ENCODE results near the gene THSD8. TPM values are rescaled to one million over a fixed set of nuclear protein-coding genes. Genes with fewer than 3 reads are reported as not detected.
"Not testable (repeated sequence)": the region's sequence is repeated elsewhere in the genome, so short reads cannot be mapped to it uniquely, and the experiment has no call there.

THSD8 gene
- total and polyA plus RNA-seq, 3 donors from 2014 or later = 3.0 to 27.9 (median 14.0) TPM

GRCh38 chr19:12804051-12804450 is 2.2 kb downstream of the THSD8 start:
- Histone ChIP-seq H3K9me3 (no peaks in the 10 kb centered on the region), H3K4me1 (peaks cover 17% of the 10 kb centered on the region), H3K27ac (no peak overlapping the region), H3K36me3 (ENCODE audit: low read depth, missing control alignments) (no peaks in the 10 kb centered on the region), H3K4me3 (no peak overlapping the region), H3K27me3 (no peaks in the 10 kb centered on the region)
- 62 to 74% methylated on average over 12 to 26 of the region's 26 CpGs for WGBS, 2 donors
- intact Hi-C loops (cut with DNase I; ENCODE audit: low total_unique reads) = no loop called here
- DNase-seq = no peak
- no peak for TF ChIP-seq POLR2A (IDR thresholded peaks at IDR 0.05)
- TF ChIP-seq CTCF (IDR thresholded peaks at IDR 0.05) = no peak

GRCh38 chr19:12806242-12807081 is 4.6 kb downstream of the THSD8 start, which contains the start of gene RNASEH2A:
Gene RNASEH2A, plus strand, starts transcription at chr19:12806584. Its CDS starts 90 bp downstream, at chr19:12806674.
- Histone ChIP-seq H3K36me3 (ENCODE audit: low read depth, missing control alignments) (no peaks in the 10 kb centered on the region), H3K4me3 (peak within 1 kb of the TSS; percentile 49 to 70), H3K9me3 (no peaks in the 10 kb centered on the region), H3K27ac (no peak within 1 kb of the TSS), H3K27me3 (no peaks in the 10 kb centered on the region), H3K4me1 (peaks cover 7% of the 10 kb centered on the region)
- DNase-seq = peak; percentile 94
- intact Hi-C loops (cut with DNase I; ENCODE audit: low total_unique reads) = no loop called here
- TF ChIP-seq POLR2A (IDR thresholded peaks at IDR 0.05) = no peak
- no peak for TF ChIP-seq CTCF (IDR thresholded peaks at IDR 0.05)
- WGBS, 2 donors = 4 to 12% methylated on average over 13 to 66 of the region's 66 CpGs

GRCh38 chr19:12815088-12815487 is 13.2 kb downstream of the THSD8 start:
- Histone ChIP-seq H3K27ac (no peak overlapping the region), H3K9me3 (no peaks in the 10 kb centered on the region), H3K4me1 (no peaks in the 10 kb centered on the region), H3K27me3 (no peaks in the 10 kb centered on the region), H3K4me3 (no peak overlapping the region), H3K36me3 (ENCODE audit: low read depth, missing control alignments) (no peaks in the 10 kb centered on the region)
- 91 to 97% methylated on average over 7 of the region's 7 CpGs for WGBS, 2 donors
- DNase-seq = no peak
- no peak for TF ChIP-seq CTCF (IDR thresholded peaks at IDR 0.05)
- no peak for TF ChIP-seq POLR2A (IDR thresholded peaks at IDR 0.05)
- intact Hi-C loops (cut with DNase I; ENCODE audit: low total_unique reads) = no loop called here

GRCh38 chr19:12817188-12817587 is 15.3 kb downstream of the THSD8 start:
- H3K36me3 ChIP-seq (ENCODE audit: low read depth, missing control alignments); H3K27ac ChIP-seq; H3K4me3 ChIP-seq; intact Hi-C loops (cut with DNase I; ENCODE audit: low total_unique reads); DNase-seq; H3K9me3 ChIP-seq; H3K4me1 ChIP-seq; H3K27me3 ChIP-seq: not testable (repeated sequence)
- 90 to 95% methylated on average over 6 of the region's 6 CpGs for WGBS, 2 donors

GRCh38 chr19:12817810-12818209 is 15.9 kb downstream of the THSD8 start:
- H3K4me3 ChIP-seq; DNase-seq; H3K27me3 ChIP-seq; H3K9me3 ChIP-seq; H3K36me3 ChIP-seq (ENCODE audit: low read depth, missing control alignments); H3K4me1 ChIP-seq; H3K27ac ChIP-seq; intact Hi-C loops (cut with DNase I; ENCODE audit: low total_unique reads): not testable (repeated sequence)
- 91 to 94% methylated on average over 11 of the region's 11 CpGs for WGBS, 2 donors

- no peaks in the 10 kb centered on the region for H3K27me3 ChIP-seq
- TF ChIP-seq CTCF (IDR thresholded peaks at IDR 0.05) (no peak), POLR2A (IDR thresholded peaks at IDR 0.05) (no peak)
- H3K4me3 ChIP-seq = no peak overlapping the region
- no peaks in the 10 kb centered on the region for H3K36me3 ChIP-seq (ENCODE audit: low read depth, missing control alignments)
- H3K9me3 ChIP-seq = no peaks in the 10 kb centered on the region
- intact Hi-C loops (cut with DNase I; ENCODE audit: low total_unique reads) = no loop called here
- no peaks in the 10 kb centered on the region for H3K4me1 ChIP-seq
- DNase-seq = no peak
- 94 to 97% methylated on average over 2 of the region's 2 CpGs for WGBS, 2 donors
- H3K27ac ChIP-seq = no peak overlapping the region
Observed at GRCh38 chr19:12821761-12822160, 19.9 kb downstream of the THSD8 start.

Data from testis (tissue), 3 donors.